Activated CD8-positive, alpha-beta T cell treated with anti-CD3 and anti-CD28 coated beads for 36 hours (primary cell): ENCODE data around the gene RNU6-1. TPM values are rescaled to one million over a fixed set of nuclear protein-coding genes. Genes with fewer than 3 reads are reported as not detected.

Source experiments
- ATAC-seq: fragments of 200-7000 bp; cut with Tn5 transposase; one replicate; pipeline ENCODE4 v1.10.0; 2021; ENCODE audit warnings: mild to moderate bottlenecking, moderate library complexity
- CTCF ChIA-PET: fragments of 350-600 bp; sonication (Branson Sonifier 250); formaldehyde crosslinking; loops from one replicate; lab custom pipeline; 2021; ENCODE audit warnings: antibody characterized with exemption; lab: Charles Lee
- POLR2A ChIA-PET: fragments of 350-600 bp; sonication (Branson Sonifier 250); formaldehyde crosslinking; loops from one replicate; lab custom pipeline; 2021; ENCODE audit warnings: antibody characterized with exemption; lab: Charles Lee
- DNase-seq: peaks from one replicate; pipeline ENCODE4 v3.0.0-alpha.2; 2020
- H3K27ac Mint-ChIP-seq: one replicate; pipeline ENCODE4 v1.8.0; 2021; ENCODE audit warnings: mild to moderate bottlenecking, mixed read lengths
- H3K27me3 Mint-ChIP-seq: one replicate; pipeline ENCODE4 v1.8.0; 2021; ENCODE audit warnings: mixed read lengths
- H3K36me3 Mint-ChIP-seq: one replicate; pipeline ENCODE4 v1.8.0; 2021; ENCODE audit warnings: low read depth, mixed read lengths
- H3K4me1 Mint-ChIP-seq: one replicate; pipeline ENCODE4 v1.8.0; 2021; ENCODE audit warnings: low read depth, mixed read lengths
- H3K4me3 Mint-ChIP-seq: one replicate; pipeline ENCODE4 v1.8.0; 2021; ENCODE audit warnings: mild to moderate bottlenecking, moderate library complexity, mixed read lengths
- H3K9me3 Mint-ChIP-seq: one replicate; pipeline ENCODE4 v1.8.0; 2021; ENCODE audit warnings: mixed read lengths
- CTCF ChIP-seq: fragments of 200-600 bp; IDR thresholded peaks from one replicate; pipeline ENCODE4 v1.8.0; 2022; ENCODE audit warnings: antibody characterized with exemption, mild to moderate bottlenecking
- intact Hi-C: fragments of 100-400 bp; cut with micrococcal nuclease; formaldehyde crosslinking; loops from one replicate; pipeline ENCODE4 v1.10.0; 2022
- total RNA-seq, 2 experiments: library from RNA; stranded (reverse); gene quantifications; one replicate each; pipeline ENCODE4 v1.2.3, GENCODE V29; 2021

RNU6-1 gene
- total RNA-seq, 2 experiments from 2014 or later = not detected

- ChIA-PET CTCF (interaction anchor here (1.1 kb wide), 1 partner anchor 12 kb away, joined by 5 read pairs; no protein-coding TSS in a partner anchor), POLR2A (interaction anchor here (0.6 kb wide), 1 partner anchor 20 kb away, joined by 3 read pairs; no protein-coding TSS in a partner anchor)
- Mint-ChIP-seq H3K27me3 (peaks cover 74% of the 10 kb centered on the region), H3K4me3 (no peak overlapping the region), H3K27ac (no peak overlapping the region), H3K4me1 (peaks cover 30% of the 10 kb centered on the region), H3K36me3 (no peaks in the 10 kb centered on the region), H3K9me3 (peaks cover 4% of the 10 kb centered on the region)
- TF ChIP-seq CTCF = no peak
- DNase-seq (no peak), ATAC-seq (no peak)
- intact Hi-C loops = no loop called here
Measured at GRCh38 chr15:67820122-67820991, 19.5 kb downstream of the RNU6-1 start.

GRCh38 chr15:67819636-67820035, 20.2 kb downstream of the RNU6-1 start:
- Mint-ChIP-seq H3K27ac (no peak overlapping the region), H3K4me3 (no peak overlapping the region), H3K36me3 (no peaks in the 10 kb centered on the region), H3K27me3 (peaks cover 68% of the 10 kb centered on the region), H3K4me1 (peaks cover 27% of the 10 kb centered on the region), H3K9me3 (peaks cover 4% of the 10 kb centered on the region)
- TF ChIP-seq CTCF = no peak
- no peak for ATAC-seq
- ChIA-PET CTCF (no interaction called here), POLR2A (no interaction called here)
- intact Hi-C loops = no loop called here
- DNase-seq = no peak

GRCh38 chr15:67818464-67818863, 21.4 kb downstream of the RNU6-1 start:
- H3K4me1 Mint-ChIP-seq = peaks cover 19% of the 10 kb centered on the region
- ChIA-PET POLR2A (no interaction called here), CTCF (interaction anchor here (0.6 kb wide), 1 partner anchor 428 kb away, joined by 3 read pairs; no protein-coding TSS in a partner anchor)
- no peak for TF ChIP-seq CTCF
- peaks cover 56% of the 10 kb centered on the region for H3K27me3 Mint-ChIP-seq
- intact Hi-C loops = no loop called here
- peaks cover 4% of the 10 kb centered on the region for H3K9me3 Mint-ChIP-seq
- H3K4me3 Mint-ChIP-seq = no peak overlapping the region
- no peak for DNase-seq
- no peaks in the 10 kb centered on the region for H3K36me3 Mint-ChIP-seq
- no peak for ATAC-seq
- H3K27ac Mint-ChIP-seq = no peak overlapping the region

GRCh38 chr15:67816668-67817067, 23.2 kb downstream of the RNU6-1 start:
- TF ChIP-seq CTCF = no peak
- H3K27me3 Mint-ChIP-seq = peaks cover 43% of the 10 kb centered on the region
- H3K9me3 Mint-ChIP-seq = peaks cover 4% of the 10 kb centered on the region
- POLR2A ChIA-PET = no interaction called here
- no peak for DNase-seq
- no peak for ATAC-seq
- peaks cover 8% of the 10 kb centered on the region for H3K4me1 Mint-ChIP-seq
- CTCF ChIA-PET = no interaction called here
- H3K36me3 Mint-ChIP-seq = no peaks in the 10 kb centered on the region
- intact Hi-C loops = no loop called here
- no peak overlapping the region for H3K27ac Mint-ChIP-seq
- H3K4me3 Mint-ChIP-seq = no peak overlapping the region

- no peak for TF ChIP-seq CTCF
- ChIA-PET CTCF (interaction anchor here (0.8 kb wide), 1 partner anchor 32 kb away, joined by 3 read pairs; no protein-coding TSS in a partner anchor), POLR2A (interaction anchor here (0.6 to 1.5 kb wide), 3 partner anchors 10 to 314 kb away, joined by 3 to 4 read pairs (median 3); partner anchors contain the start of gene SKOR1)
- no peaks in the 10 kb centered on the region for H3K36me3 Mint-ChIP-seq
- intact Hi-C loops = no loop called here
- DNase-seq (no peak), ATAC-seq (no peak)
- H3K4me1 Mint-ChIP-seq = no peaks in the 10 kb centered on the region
- H3K9me3 Mint-ChIP-seq = peaks cover 4% of the 10 kb centered on the region
- no peak overlapping the region for H3K27ac Mint-ChIP-seq
- H3K27me3 Mint-ChIP-seq = peaks cover 28% of the 10 kb centered on the region
- no peak overlapping the region for H3K4me3 Mint-ChIP-seq
Measured at GRCh38 chr15:67815036-67815592, 24.7 kb downstream of the RNU6-1 start.
